Subcutaneous adipose tissue (tissue), 4 donors: ENCODE results near the gene KPNA3. TPM values are rescaled to one million over a fixed set of nuclear protein-coding genes. Genes with fewer than 3 reads are reported as not detected.

ENCODE experiments used
- CTCF ChIP-seq: fragments of 450-650 bp; IDR thresholded peaks from one replicate; pipeline ENCODE4 v1.5.1; 2016; ENCODE audit warnings: low read depth, mild to moderate bottlenecking, control low read depth, antibody characterized with exemption, moderate library complexity
- total RNA-seq, 4 donors: library from RNA; depleted of rRNA; stranded (reverse); fragments of >200 nt; gene quantifications; one replicate each; pipeline ENCODE4 v1.1.0, GENCODE V29; 2016

Gene KPNA3
- total RNA-seq, 4 donors from 2014 or later: 24.1 to 54.0 (median 32.0) TPM

GRCh38 chr13:49649963-49650312, 142.5 kb downstream of the KPNA3 start:
- TF ChIP-seq CTCF: no peak

Other genes starting within 250 kb of the KPNA3 start
- 10 to 100 TPM; 13.4 to 14.1 (median 13.9) TPM for gene RCBTB1, start 207.1 kb downstream of the KPNA3 start, total RNA-seq
- 1 to 10 TPM in 3 of 4 donors, not detected in 1; 1.5 to 6.1 (median 2.8) TPM for gene ARL11, start 164.2 kb downstream of the KPNA3 start, total RNA-seq
- 10 to 100 TPM; 23.8 to 67.5 (median 31.5) TPM for gene EBPL, start 101.2 kb downstream of the KPNA3 start, total RNA-seq
- gene SPRYD7, start 143.7 kb upstream of the KPNA3 start, total RNA-seq: 1 to 10 TPM; 3.1 to 7.5 (median 4.7) TPM
- gene TRIM13, start 204.4 kb upstream of the KPNA3 start, total RNA-seq: 10 to 100 TPM; 11.5 to 18.1 (median 16.1) TPM
- 1 to 10 TPM; 1.1 to 3.1 (median 1.9) TPM for gene KCNRG, start 222.8 kb upstream of the KPNA3 start, total RNA-seq